K562 (cell line): Measurements from ENCODE around the gene PIANP. TPM values are rescaled to one million over a fixed set of nuclear protein-coding genes. Genes with fewer than 3 reads are reported as not detected.

Experiments used
- ATF1 ChIP-seq, 2 experiments: fragments of 450-650 bp in 1 of 2; IDR thresholded peaks; 2 replicates each; pipeline ENCODE4 v1.6.1; 2016; ENCODE audit warnings: missing compliant biosample characterization in 1 of 2, missing genetic modification characterization in 1 of 2
- CCNT2 ChIP-seq: IDR thresholded peaks from 2 replicates; pipeline ENCODE4 v1.6.1; 2011; ENCODE audit warnings: borderline replicate concordance, low read depth, mild to moderate bottlenecking, moderate library complexity, mixed read lengths, low read length; ENCODE audit not compliant: insufficient read length; ENCODE audit errors: extremely low read depth
- EZH2 ChIP-seq: IDR thresholded peaks from 2 replicates; pipeline ENCODE4 v1.6.1; 2012; ENCODE audit warnings: low read depth, mild to moderate bottlenecking, inconsistent platforms, low read length, borderline replicate concordance
- HNRNPH1 ChIP-seq: fragments of 200-400 bp; formaldehyde crosslinking; optimal IDR thresholded peaks from 2 replicates; pipeline ENCODE3; 2017; ENCODE audit warnings: low read depth, mild to moderate bottlenecking, low read length, moderate library complexity
- IRF9 ChIP-seq: fragments of 450-650 bp; IDR thresholded peaks from 2 replicates; pipeline ENCODE4 v1.6.1; 2016; ENCODE audit warnings: missing biosample characterization, missing genetic modification characterization
- KLF1 ChIP-seq: fragments of 450-650 bp; IDR thresholded peaks from 2 replicates; pipeline ENCODE4 v1.6.1; 2016; ENCODE audit warnings: missing genetic modification characterization, missing compliant biosample characterization
- TRIM28 ChIP-seq: fragments of 450-650 bp; IDR thresholded peaks from 2 replicates; pipeline ENCODE4 v1.6.1; 2017
- XRCC5 ChIP-seq: fragments of 200-400 bp; formaldehyde crosslinking; IDR thresholded peaks from 2 replicates; pipeline ENCODE4 v1.6.1; 2017; ENCODE audit warnings: low read depth, mild to moderate bottlenecking, low read length
- ZBTB17 ChIP-seq: fragments of 450-650 bp; formaldehyde crosslinking; IDR thresholded peaks from 2 replicates; pipeline ENCODE4 v1.4.0; 2020; ENCODE audit warnings: mild to moderate bottlenecking
- ZC3H11A ChIP-seq: IDR thresholded peaks from 2 replicates; pipeline ENCODE4 v1.6.1; 2012; ENCODE audit warnings: low read depth, low read length, improper control_type of control experiment
- ZNF165 ChIP-seq: fragments of 250-450 bp; sonication (Bioruptor Pico); IDR thresholded peaks from 2 replicates; pipeline ENCODE4 v1.4.0; 2020; ENCODE audit warnings: borderline replicate concordance
- ZNF3 ChIP-seq: fragments of 250-450 bp; sonication (Bioruptor Pico); IDR thresholded peaks from 2 replicates; pipeline ENCODE4 v1.5.0; 2021; ENCODE audit warnings: mild to moderate bottlenecking, moderate library complexity
- ZNF75A ChIP-seq: fragments of 450-650 bp; formaldehyde crosslinking; IDR thresholded peaks from 2 replicates; pipeline ENCODE4 v1.4.0; 2020; ENCODE audit warnings: mild to moderate bottlenecking
- ZNF79 ChIP-seq: fragments of 250-450 bp; sonication (Bioruptor Pico); IDR thresholded peaks from 2 replicates; pipeline ENCODE4 v1.4.0; 2020; ENCODE audit warnings: low read depth, mild to moderate bottlenecking, moderate library complexity
- polyA plus RNA-seq, 8 experiments: library from polyadenylated mRNA; depleted of rRNA in 4 of 8; stranded (reverse) in 5 of 8; unstranded in 3 of 8; fragments of >200 nt; fragmentation: Nextera tagmentation in 2 of 8; fragmentation: Illumina TruSeq in 1 of 8; extraction: Ambion mirVana in 2 of 8; extraction: Trizol in 1 of 8; gene quantifications; 2 replicates each; pipeline versions ENCODE4 v1.2.1 to v1.2.3, GENCODE V29; 2011 to 2014; ENCODE audit warnings: inconsistent platforms in 1 of 8, missing spikeins in 1 of 8
- total RNA-seq, 7 experiments: library from RNA; depleted of rRNA in 6 of 7; stranded (reverse); fragments of >200 nt in 6 of 7; fragmentation: Illumina TruSeq in 2 of 7; extraction: Trizol in 2 of 7; gene quantifications; 2 replicates each; pipeline versions ENCODE4 v1.2.1 to v1.2.3, GENCODE V29; 2011 to 2021; ENCODE audit warnings: low replicate concordance in 1 of 7
- TF ChIP-seq, protein P1 (sequence below): fragments of 250-450 bp; sonication (Bioruptor Pico); IDR thresholded peaks from 2 replicates; pipeline ENCODE4 v1.8.0; 2022; ENCODE audit warnings: inconsistent platforms, mild to moderate bottlenecking, moderate library complexity, borderline replicate concordance
- TF ChIP-seq, protein P2 (sequence below): fragments of 150-350 bp; conservative IDR thresholded peaks from 2 replicates; pipeline ENCODE4 v1.6.1; 2014; ENCODE audit warnings: low read length
- TF ChIP-seq, protein P3 (sequence below): fragments of 250-450 bp; sonication (Bioruptor Pico); IDR thresholded peaks from 2 replicates; pipeline ENCODE4 v1.4.0; 2020; ENCODE audit warnings: mild to moderate bottlenecking, moderate library complexity, borderline replicate concordance
- TF ChIP-seq, protein P4 (sequence below), 2 experiments: fragments of 450-650 bp; conservative IDR thresholded peaks; 2 replicates each; pipeline ENCODE4 v1.6.1; 2017; ENCODE audit warnings: mild to moderate bottlenecking in 2 of 2, moderate library complexity in 2 of 2

Gene PIANP
- total and polyA plus RNA-seq, 9 of the 15 experiments (the other 6 are each of a cell fraction or from before 2014, with no cell fraction given): 0.07 TPM; not detected in 8

- TF ChIP-seq ZNF79 (CRISPR knock-in tag) (no peak), TRIM28 (0 out of 2 replicates have a peak, but pooled peaks have one; percentile 10), ZNF75A (CRISPR knock-in tag) (no peak), EZH2 (no peak), HNRNPH1 (no peak), IRF9 (no peak), KLF1 (tag) (peak; percentile 83), ZNF165 (CRISPR knock-in tag) (no peak), CCNT2 (peak; percentile 63), XRCC5 (no peak), ZC3H11A (no peak), ZBTB17 (no peak), ATF1 (CRISPR knock-in tag; IDR thresholded peaks at IDR 0.05) (no peak), ATF1 (tag; IDR thresholded peaks at IDR 0.05) (peak; percentile 94), ZNF3 (CRISPR knock-in tag) (no peak)
- TF ChIP-seq, protein P1, sequence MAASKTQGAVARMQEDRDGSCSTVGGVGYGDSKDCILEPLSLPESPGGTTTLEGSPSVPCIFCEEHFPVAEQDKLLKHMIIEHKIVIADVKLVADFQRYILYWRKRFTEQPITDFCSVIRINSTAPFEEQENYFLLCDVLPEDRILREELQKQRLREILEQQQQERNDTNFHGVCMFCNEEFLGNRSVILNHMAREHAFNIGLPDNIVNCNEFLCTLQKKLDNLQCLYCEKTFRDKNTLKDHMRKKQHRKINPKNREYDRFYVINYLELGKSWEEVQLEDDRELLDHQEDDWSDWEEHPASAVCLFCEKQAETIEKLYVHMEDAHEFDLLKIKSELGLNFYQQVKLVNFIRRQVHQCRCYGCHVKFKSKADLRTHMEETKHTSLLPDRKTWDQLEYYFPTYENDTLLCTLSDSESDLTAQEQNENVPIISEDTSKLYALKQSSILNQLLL (CRISPR knock-in tag): no peak
- TF ChIP-seq, protein P2, sequence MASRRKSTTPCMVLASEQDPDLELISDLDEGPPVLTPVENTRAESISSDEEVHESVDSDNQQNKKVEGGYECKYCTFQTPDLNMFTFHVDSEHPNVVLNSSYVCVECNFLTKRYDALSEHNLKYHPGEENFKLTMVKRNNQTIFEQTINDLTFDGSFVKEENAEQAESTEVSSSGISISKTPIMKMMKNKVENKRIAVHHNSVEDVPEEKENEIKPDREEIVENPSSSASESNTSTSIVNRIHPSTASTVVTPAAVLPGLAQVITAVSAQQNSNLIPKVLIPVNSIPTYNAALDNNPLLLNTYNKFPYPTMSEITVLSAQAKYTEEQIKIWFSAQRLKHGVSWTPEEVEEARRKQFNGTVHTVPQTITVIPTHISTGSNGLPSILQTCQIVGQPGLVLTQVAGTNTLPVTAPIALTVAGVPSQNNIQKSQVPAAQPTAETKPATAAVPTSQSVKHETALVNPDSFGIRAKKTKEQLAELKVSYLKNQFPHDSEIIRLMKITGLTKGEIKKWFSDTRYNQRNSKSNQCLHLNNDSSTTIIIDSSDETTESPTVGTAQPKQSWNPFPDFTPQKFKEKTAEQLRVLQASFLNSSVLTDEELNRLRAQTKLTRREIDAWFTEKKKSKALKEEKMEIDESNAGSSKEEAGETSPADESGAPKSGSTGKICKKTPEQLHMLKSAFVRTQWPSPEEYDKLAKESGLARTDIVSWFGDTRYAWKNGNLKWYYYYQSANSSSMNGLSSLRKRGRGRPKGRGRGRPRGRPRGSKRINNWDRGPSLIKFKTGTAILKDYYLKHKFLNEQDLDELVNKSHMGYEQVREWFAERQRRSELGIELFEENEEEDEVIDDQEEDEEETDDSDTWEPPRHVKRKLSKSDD: no peak
- TF ChIP-seq, protein P3, sequence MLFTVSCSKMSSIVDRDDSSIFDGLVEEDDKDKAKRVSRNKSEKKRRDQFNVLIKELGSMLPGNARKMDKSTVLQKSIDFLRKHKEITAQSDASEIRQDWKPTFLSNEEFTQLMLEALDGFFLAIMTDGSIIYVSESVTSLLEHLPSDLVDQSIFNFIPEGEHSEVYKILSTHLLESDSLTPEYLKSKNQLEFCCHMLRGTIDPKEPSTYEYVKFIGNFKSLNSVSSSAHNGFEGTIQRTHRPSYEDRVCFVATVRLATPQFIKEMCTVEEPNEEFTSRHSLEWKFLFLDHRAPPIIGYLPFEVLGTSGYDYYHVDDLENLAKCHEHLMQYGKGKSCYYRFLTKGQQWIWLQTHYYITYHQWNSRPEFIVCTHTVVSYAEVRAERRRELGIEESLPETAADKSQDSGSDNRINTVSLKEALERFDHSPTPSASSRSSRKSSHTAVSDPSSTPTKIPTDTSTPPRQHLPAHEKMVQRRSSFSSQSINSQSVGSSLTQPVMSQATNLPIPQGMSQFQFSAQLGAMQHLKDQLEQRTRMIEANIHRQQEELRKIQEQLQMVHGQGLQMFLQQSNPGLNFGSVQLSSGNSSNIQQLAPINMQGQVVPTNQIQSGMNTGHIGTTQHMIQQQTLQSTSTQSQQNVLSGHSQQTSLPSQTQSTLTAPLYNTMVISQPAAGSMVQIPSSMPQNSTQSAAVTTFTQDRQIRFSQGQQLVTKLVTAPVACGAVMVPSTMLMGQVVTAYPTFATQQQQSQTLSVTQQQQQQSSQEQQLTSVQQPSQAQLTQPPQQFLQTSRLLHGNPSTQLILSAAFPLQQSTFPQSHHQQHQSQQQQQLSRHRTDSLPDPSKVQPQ (CRISPR knock-in tag): no peak
- TF ChIP-seq, protein P4, sequence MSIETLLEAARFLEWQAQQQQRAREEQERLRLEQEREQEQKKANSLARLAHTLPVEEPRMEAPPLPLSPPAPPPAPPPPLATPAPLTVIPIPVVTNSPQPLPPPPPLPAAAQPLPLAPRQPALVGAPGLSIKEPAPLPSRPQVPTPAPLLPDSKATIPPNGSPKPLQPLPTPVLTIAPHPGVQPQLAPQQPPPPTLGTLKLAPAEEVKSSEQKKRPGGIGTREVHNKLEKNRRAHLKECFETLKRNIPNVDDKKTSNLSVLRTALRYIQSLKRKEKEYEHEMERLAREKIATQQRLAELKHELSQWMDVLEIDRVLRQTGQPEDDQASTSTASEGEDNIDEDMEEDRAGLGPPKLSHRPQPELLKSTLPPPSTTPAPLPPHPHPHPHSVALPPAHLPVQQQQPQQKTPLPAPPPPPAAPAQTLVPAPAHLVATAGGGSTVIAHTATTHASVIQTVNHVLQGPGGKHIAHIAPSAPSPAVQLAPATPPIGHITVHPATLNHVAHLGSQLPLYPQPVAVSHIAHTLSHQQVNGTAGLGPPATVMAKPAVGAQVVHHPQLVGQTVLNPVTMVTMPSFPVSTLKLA (conservative IDR thresholded peaks at IDR 0.05): peak; percentile 96 to 97
Measured at GRCh38 chr12:6723607-6724408, 23.2 kb upstream of the PIANP start, which contains the start of gene COPS7A (continued).
